ENCODE data around the gene HIPK2.

GRCh38 chr7:139566736-139567646 is 210.8 kb downstream of the HIPK2 start:
- no peak for TF ChIP-seq POLR2A (IDR thresholded peaks at IDR 0.05)
- no peak for TF ChIP-seq CTCF (IDR thresholded peaks at IDR 0.05)
